Activated T-cell treated with anti-CD3 and anti-CD28 coated beads, Interleukin-2, amount 50 U/mL, for 72 hours (primary cell): ENCODE measurements around the gene OCEL1. TPM values are rescaled to one million over a fixed set of nuclear protein-coding genes. Genes with fewer than 3 reads are reported as not detected.
A peak's percentile ranks its signal among the peaks of the same experiment; 100 is the strongest.

ENCODE experiments used
- ATAC-seq, 2 donors: fragments of 150-1000 bp; cut with Tn5 transposase; replicated peaks in 1 of 2; 2 replicates each; pipeline ENCODE4 v1.10.0; 2021; ENCODE audit warnings: moderate library complexity in 2 of 2, mild to moderate bottlenecking in 1 of 2
- DNase-seq, 2 donors: peaks; one replicate each; pipeline ENCODE4 v3.0.0; 2021 to 2022; ENCODE audit warnings: mixed read lengths in 1 of 2
- H3K27ac Mint-ChIP-seq: one replicate; pipeline ENCODE4 v1.8.0; 2022; ENCODE audit warnings: mild to moderate bottlenecking, moderate library complexity, mixed read lengths
- H3K27me3 Mint-ChIP-seq: one replicate; pipeline ENCODE4 v1.8.0; 2022; ENCODE audit warnings: low read depth, mixed read lengths
- H3K36me3 Mint-ChIP-seq, 2 donors: one replicate each; pipeline ENCODE4 v1.8.0; 2022; ENCODE audit warnings: mixed read lengths in 2 of 2, mild to moderate bottlenecking in 1 of 2; ENCODE audit not compliant: insufficient read depth in 2 of 2
- H3K4me1 Mint-ChIP-seq: one replicate; pipeline ENCODE4 v1.8.0; 2022; ENCODE audit warnings: low read depth, mixed read lengths
- H3K4me3 Mint-ChIP-seq, 2 donors: one replicate each; pipeline ENCODE4 v1.8.0; 2022; ENCODE audit warnings: mild to moderate bottlenecking in 2 of 2, mixed read lengths in 2 of 2, moderate library complexity in 2 of 2
- H3K9me3 Mint-ChIP-seq, 2 donors: one replicate each; pipeline ENCODE4 v1.8.0; 2022; ENCODE audit warnings: mixed read lengths in 2 of 2
- total RNA-seq, 2 donors: library from RNA; stranded (reverse); gene quantifications; one replicate each; pipeline ENCODE4 v1.2.3, GENCODE V29; 2022

The OCEL1 gene
- total RNA-seq, 2 donors from 2014 or later = 19.3 to 19.4 TPM

DNA sequence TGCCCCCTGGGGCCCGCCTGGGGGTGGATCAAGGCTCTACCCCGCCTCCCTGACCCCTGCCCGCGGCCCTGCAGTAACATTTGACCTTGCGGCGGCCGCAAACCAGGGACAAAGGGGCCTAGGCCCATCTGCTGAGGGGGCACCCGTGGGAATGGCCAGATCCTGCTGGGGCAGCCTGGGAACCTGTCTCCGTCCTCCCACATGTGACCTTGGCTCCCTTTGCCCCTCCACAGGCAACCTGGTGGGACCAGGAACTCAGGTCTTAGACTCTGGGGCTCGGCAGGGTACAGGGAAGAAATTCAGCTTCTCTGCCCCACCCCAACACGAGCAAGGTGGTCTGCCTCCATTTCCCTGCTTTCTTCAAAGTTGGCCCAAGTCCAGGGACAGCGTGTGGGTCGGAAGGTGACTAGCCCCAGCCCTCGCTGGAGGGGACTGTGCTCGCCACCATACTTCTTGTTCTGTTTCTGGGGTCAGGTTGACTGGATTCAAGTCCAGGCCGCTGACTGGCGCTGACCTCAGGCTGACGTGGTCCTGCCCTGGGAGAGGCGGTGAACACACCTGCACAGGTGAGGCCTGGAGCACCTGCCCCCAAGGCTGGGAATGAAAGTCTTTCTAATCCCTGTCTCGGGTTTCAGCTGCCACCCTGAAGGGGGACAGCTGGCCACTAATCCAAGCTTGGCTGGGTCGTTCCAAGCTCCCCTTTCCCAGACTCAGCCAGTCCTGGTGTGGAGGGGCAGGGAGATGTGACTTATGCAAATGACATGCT, 22.2 kb downstream of the OCEL1 start:
- no peak overlapping the region for H3K27ac Mint-ChIP-seq
- no peaks in the 10 kb centered on the region for H3K36me3 Mint-ChIP-seq
- peaks cover 9% of the 10 kb centered on the region for H3K27me3 Mint-ChIP-seq
- DNase-seq (no peak), ATAC-seq (no peak)
- no peaks in the 10 kb centered on the region for H3K9me3 Mint-ChIP-seq
- H3K4me1 Mint-ChIP-seq = peaks cover 10% of the 10 kb centered on the region
- H3K4me3 Mint-ChIP-seq = no peak overlapping the region

DNA sequence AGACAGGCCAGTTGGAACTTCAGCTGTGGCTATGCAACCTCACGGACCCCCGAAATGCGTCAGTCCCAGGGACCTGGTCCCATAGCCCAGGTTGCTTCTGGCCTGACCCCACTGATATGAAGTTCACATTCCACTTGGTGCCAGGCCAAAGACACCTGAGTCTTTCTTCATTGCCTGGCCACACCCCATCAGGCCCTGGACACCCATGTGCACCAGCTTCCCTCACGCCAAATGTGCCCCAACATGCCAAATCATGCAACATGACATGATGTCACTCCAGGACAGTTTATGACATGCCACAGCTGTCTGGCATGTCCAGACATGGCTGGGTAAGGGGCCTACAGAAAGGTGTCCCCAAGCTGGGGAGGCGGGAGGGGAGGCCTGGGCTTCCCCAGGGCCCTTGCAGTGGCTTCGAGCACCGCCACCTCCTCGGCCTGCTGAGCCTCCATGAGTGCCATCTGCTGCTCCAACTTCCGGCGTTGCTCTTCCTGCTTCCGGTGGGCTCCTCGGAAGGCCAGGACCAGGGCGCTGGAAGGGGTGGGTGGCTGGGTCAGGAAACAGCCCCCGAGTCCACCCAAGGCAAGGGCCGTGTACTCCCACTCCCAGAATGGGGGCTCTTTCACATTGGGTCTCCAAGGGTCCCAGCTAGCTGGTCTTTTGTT, 24.0 kb downstream of the OCEL1 start:
- ATAC-seq = no peak
- Mint-ChIP-seq H3K4me3 (no peak overlapping the region), H3K9me3 (no peaks in the 10 kb centered on the region), H3K36me3 (no peaks in the 10 kb centered on the region), H3K4me1 (peaks cover 10% of the 10 kb centered on the region), H3K27ac (no peak overlapping the region), H3K27me3 (peaks cover 9% of the 10 kb centered on the region)
- DNase-seq = no peak

DNA sequence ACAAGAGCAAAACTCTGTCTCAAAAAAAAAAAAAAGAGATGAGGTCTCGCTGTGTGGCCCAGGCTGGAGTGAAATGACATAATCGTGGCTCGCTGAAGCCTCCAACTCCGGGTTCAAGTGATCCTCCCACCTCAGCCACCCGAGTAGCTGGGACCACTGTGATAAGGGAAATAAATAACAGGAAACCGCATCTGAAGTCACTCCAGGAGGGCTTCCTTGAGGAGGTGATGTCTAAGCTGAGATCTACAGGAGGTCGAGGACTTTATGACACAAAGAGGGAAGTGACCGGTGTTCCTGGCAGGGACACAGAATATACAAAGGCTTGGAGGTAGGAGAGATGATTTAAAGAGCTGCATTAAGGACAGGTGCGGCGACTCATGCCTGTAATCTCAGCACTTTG, 28.6 kb downstream of the OCEL1 start:
- ATAC-seq (no peak), DNase-seq (no peak)
- Mint-ChIP-seq H3K27ac (no peak overlapping the region), H3K4me3 (no peak overlapping the region), H3K27me3 (no peaks in the 10 kb centered on the region), H3K36me3 (no peaks in the 10 kb centered on the region), H3K4me1 (no peaks in the 10 kb centered on the region), H3K9me3 (no peaks in the 10 kb centered on the region)

DNA sequence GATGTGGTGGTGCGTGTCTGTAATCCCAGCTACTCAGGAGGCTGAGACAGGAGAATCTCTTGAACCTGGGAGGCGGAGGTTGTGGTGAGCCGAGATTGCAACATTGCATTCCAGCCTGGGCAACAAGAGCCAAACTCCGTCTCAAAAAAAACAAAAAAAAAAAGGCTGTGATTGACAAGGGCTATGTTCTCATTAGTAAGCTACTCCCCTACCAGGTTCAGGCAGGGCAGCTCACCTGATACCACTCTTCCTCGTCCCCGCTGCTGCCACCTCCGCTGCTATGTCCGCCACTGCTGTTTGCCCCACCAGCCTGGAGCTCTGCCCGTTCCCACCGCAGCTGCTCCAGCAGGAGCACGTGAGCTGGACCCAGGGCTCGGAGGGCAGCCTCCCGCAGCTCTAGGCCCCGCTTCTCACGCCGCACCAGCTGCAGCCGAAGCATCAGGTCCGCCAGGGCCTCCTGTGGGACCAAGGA, 29.2 kb downstream of the OCEL1 start:
- ATAC-seq = no peak
- H3K36me3 Mint-ChIP-seq = no peaks in the 10 kb centered on the region
- H3K9me3 Mint-ChIP-seq = no peaks in the 10 kb centered on the region

DNA sequence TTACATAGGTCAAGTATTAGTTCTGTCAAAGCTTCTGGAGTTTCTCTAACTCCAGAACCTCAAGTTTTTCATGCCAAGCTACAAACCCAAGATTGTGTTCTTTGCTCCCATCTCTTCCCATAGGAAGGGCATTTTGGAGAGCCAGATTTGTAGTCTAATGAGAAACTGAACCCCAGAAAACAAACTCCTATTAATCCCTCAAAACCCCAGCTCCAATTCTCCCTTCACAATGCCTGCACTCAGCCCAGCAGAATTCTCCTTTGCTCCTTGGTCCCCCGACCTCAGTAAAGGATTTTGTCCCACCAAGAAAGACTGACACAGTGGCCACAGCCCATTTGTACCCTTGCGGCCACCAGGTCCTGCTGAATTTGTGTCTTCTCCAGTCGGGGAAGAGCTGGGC, 30.1 kb downstream of the OCEL1 start:
- H3K27ac Mint-ChIP-seq = no peak overlapping the region
- no peak for ATAC-seq
- H3K9me3 Mint-ChIP-seq = no peaks in the 10 kb centered on the region
- no peaks in the 10 kb centered on the region for H3K27me3 Mint-ChIP-seq
- no peak for DNase-seq
- no peaks in the 10 kb centered on the region for H3K36me3 Mint-ChIP-seq
- no peak overlapping the region for H3K4me3 Mint-ChIP-seq
- H3K4me1 Mint-ChIP-seq = peaks cover 7% of the 10 kb centered on the region

More for the DNA sequence above, 29.2 kb downstream of the OCEL1 start:
- Mint-ChIP-seq H3K4me1 (no peaks in the 10 kb centered on the region), H3K27me3 (no peaks in the 10 kb centered on the region), H3K27ac (no peak overlapping the region), H3K4me3 (no peak overlapping the region)
- DNase-seq = no peak

DNA sequence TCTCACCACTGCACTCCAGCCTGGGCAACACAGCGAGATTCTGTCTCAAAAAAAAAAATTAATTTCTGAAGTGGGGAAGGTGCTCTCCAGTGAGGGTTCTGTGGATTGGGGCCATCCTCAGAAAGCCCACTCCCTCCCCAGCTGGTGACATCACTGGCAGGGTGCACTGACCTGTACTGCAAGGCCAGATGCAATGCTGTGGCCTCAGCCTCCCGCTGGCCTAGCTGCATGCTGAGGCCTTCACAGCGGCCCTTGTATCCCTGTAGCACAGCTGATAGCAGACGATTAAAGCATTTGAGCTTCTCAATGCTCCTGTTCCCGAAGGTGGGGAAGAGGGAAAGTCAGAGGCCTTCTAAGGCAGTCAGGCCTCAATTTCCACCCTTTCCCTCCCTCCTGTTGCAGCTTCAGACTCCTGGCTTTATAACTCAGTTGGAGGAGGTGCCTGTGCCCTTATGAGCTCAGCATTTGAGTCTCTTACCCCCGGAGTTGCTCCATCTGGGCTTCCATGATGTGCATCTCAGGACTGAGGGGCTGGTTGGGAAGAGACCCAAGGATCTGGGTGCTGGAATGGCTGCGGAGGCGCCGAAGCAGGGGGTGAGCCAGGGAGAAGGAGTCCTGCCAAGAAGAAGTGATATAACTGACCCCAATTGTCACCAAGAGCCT, 33.2 kb downstream of the OCEL1 start:
- Mint-ChIP-seq H3K27me3 (no peaks in the 10 kb centered on the region), H3K27ac (no peak overlapping the region), H3K9me3 (no peaks in the 10 kb centered on the region), H3K4me1 (peaks cover 7% of the 10 kb centered on the region), H3K36me3 (no peaks in the 10 kb centered on the region), H3K4me3 (no peak overlapping the region)
- ATAC-seq (no peak), DNase-seq (no peak)

DNA sequence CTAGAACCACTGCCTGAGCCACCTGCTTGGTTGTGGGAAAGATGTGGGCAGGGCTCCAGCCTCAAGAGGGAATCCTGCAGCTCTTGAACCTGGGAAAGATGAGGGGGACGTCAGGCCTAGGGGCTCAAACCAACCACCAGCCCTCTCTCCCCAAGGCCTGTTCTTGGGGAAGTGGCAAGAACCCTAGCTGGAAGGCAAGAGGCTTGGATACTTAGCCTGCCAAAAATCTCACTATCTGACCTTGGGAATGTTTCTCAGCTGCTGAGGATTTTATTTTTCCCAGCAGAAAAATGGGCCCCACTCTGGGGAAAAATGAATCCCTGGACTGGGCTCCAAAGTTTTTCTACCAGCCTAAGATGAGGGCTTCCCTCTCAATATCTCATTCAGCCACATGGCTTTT, 33.9 kb downstream of the OCEL1 start:
- H3K4me3 Mint-ChIP-seq = no peak overlapping the region
- H3K9me3 Mint-ChIP-seq = no peaks in the 10 kb centered on the region
- H3K36me3 Mint-ChIP-seq = no peaks in the 10 kb centered on the region
- no peaks in the 10 kb centered on the region for H3K27me3 Mint-ChIP-seq
- no peak overlapping the region for H3K27ac Mint-ChIP-seq
- no peak for DNase-seq
- ATAC-seq = no peak
- H3K4me1 Mint-ChIP-seq = peaks cover 12% of the 10 kb centered on the region

DNA sequence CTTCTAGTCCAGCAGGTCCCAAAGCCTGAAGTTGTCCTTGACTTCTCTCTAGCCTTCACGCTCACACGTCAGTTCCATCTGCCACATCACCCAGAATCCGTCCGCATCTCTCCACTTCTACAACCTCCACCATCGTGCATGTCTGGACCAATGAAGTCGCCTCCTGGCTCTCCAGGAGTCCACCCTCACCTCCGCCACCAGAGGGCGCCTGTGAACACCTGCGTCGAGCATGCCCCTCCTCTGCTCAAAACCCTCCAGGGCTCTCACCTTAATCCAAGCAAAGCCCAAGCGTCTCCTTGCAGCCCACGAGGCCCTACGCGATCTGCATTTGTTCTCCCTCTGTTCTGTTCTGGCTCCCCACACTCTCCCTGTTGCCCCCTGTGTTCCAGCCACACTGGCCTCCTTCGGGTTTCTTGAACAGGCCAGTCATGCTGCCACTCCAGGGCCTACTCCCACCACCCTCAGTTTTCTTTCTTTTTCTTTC, 34.9 kb downstream of the OCEL1 start:
- DNase-seq (peak; percentile 90 to 92), ATAC-seq (peak; percentile 99)
- H3K4me3 Mint-ChIP-seq = no peak overlapping the region
- H3K4me1 Mint-ChIP-seq = peaks cover 14% of the 10 kb centered on the region
- H3K9me3 Mint-ChIP-seq = no peaks in the 10 kb centered on the region
- H3K27me3 Mint-ChIP-seq = no peaks in the 10 kb centered on the region
- H3K27ac Mint-ChIP-seq = no peak overlapping the region
- no peaks in the 10 kb centered on the region for H3K36me3 Mint-ChIP-seq

DNA sequence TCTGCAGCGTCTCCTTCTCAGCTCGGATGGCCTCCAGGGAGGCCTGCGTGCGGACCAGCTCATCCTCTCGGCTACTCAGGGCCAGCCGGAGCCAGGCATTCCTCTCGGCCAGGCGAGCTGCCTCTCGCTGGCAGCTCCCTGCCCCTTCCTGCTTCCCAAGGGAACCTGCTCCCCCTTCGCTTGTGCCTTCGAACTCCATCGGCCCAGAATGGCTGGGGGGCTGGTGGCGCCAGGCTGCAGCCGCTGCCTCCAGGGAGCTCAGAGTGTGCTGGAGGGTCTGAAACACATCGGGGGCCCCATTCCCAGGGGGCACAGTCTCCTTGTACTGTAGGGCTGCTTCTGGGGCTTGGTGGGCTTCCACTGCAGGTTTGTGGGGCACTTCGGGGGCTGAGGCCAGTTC, 36.5 kb downstream of the OCEL1 start:
- Mint-ChIP-seq H3K27ac (no peak overlapping the region), H3K36me3 (no peaks in the 10 kb centered on the region), H3K4me1 (peaks cover 19% of the 10 kb centered on the region), H3K9me3 (no peaks in the 10 kb centered on the region), H3K27me3 (no peaks in the 10 kb centered on the region), H3K4me3 (no peak overlapping the region)
- DNase-seq (no peak), ATAC-seq (no peak)

DNA sequence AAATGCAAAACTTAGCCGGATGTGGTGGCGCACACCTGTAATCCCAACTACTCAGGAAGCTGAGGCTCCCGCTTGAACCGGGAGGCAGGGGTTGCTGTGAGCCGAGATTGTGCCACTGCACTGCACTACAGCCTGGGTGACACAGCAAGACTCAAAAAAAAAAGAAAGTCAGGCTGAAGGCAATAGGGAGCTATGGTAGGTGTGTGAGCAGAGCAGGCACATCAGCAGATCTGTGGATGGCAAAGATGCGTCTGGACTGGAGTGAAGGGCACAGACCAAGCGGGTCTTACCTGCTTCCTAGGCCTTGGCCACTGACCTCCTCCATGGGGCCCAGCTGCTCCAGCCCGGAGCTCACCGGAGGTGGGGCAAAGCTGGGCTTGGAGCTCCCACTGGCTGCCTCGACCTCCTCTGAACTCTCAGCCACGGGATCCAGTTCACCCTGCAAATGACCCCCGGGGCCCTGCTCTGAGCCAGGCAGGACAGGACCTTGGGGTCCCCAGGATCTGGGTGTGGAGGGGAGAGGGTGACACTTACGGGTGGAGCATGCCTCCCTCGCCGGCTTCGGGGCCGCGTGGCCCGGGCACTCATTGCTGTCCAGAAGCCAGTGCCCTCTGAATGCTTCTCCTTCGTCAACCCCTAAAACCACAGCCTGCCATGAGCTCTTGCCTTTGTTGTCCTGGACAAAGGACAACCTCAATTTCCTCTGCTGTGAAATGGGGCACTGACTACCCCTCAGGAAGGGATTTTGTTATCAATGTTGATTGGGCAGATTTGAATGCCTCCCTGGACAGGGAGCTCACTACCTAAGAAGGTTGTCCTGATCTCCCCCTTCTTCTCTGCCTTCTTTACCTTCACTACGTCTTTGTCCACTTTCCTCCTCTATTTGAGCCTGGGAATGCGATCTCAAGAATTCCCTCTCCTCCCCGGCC, 38.0 kb downstream of the OCEL1 start:
- Mint-ChIP-seq H3K4me1 (peaks cover 30% of the 10 kb centered on the region), H3K27ac (no peak overlapping the region), H3K9me3 (no peaks in the 10 kb centered on the region), H3K4me3 (peak overlapping the region in 1 of 2 donors; percentile 49), H3K27me3 (no peaks in the 10 kb centered on the region), H3K36me3 (no peaks in the 10 kb centered on the region)
- DNase-seq (no peak), ATAC-seq (no peak)

DNA sequence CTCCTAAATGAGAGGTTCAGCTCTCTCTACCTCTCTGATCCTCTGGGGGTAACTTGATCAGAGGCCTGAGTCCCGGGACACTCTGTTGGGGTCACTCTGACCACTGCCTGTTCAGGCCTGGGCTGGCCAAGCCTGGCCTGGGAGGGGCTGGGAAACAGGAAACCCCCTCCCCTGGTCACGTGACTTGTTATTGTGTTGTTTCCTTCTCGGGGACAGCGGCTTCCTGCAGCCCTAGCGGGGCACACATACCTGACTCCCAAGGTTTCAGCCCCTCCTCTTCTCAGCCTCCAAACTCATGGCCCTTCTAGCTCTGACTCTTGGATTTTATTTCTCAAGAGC, 38.6 kb downstream of the OCEL1 start, which contains the start of gene USHBP1:
Gene USHBP1, minus strand, starts transcription at position 105 of the 339 bp plus-strand sequence. CDS start 446 bp downstream, outside the sequence.
- Mint-ChIP-seq H3K4me1 (peaks cover 30% of the 10 kb centered on the region), H3K27ac (no peak within 1 kb of the TSS), H3K36me3 (peaks cover 0 to 1% of the 10 kb centered on the region in 2 donors), H3K9me3 (no peaks in the 10 kb centered on the region), H3K27me3 (no peaks in the 10 kb centered on the region), H3K4me3 (peak within 1 kb of the TSS in 1 of 2 donors; percentile 49)
- ATAC-seq (no peak), DNase-seq (no peak)

DNA sequence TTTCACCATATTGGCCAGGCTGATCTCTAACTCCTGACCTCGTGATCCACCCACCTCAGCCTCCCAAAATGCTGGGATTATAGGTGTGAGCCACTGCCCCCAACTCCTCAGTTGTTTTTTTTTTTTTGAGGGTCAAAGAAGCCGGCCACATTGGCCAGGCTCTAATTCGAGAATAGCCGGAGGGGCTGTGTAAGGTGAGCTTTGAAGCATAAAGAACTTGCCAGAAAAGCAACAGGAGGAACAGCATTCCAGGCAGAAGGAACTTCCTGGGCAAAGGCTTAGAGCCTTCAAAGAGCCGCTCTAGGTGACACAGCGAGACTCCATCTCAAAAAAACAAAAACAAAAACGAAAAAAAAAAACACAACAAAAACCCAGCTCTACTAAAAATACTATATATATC, 40.0 kb downstream of the OCEL1 start:
- no peak for ATAC-seq
- no peak overlapping the region for H3K4me3 Mint-ChIP-seq
- H3K9me3 Mint-ChIP-seq = no peaks in the 10 kb centered on the region
- H3K4me1 Mint-ChIP-seq = peaks cover 24% of the 10 kb centered on the region
- H3K27ac Mint-ChIP-seq = no peak overlapping the region
- no peak for DNase-seq
- peaks cover 2 to 11% of the 10 kb centered on the region in 2 donors for H3K36me3 Mint-ChIP-seq
- no peaks in the 10 kb centered on the region for H3K27me3 Mint-ChIP-seq
